Measurements from ENCODE around the gene INIP.
"Not testable (repeated sequence)": the region's sequence is repeated elsewhere in the genome, so short reads cannot be mapped to it uniquely, and the experiment has no call there.

INIP gene

DNA sequence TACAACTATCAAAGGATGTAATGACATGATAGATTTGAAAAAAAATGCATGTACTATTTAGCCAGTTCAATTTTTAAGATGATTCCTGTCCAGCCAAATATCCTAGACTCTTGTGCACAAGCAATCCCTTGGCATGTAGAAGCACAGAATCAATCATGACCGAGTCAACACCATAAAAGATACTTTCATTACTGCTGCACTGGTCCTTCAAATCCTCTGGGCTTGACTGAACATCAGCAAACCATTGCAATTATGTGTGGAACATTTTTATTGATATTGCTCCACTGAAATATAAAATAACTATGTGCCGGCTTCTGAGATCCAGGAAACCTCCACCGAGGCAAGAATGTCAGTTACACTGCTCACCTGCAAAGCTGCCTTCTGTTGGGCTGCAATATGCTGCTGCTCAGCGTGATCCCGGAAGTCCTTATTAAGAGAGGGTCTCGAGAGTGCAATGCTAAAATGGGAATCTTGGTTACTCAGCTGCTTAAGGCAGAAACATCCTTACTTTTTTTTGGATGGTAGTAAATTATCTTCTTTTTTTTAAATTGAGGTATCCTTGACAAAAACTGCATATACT lies 28.7 kb downstream of the INIP start:
- no peaks in the 10 kb centered on the region for H3K27me3 ChIP-seq (ENCODE audit: control insufficient read depth in 1 of 2, insufficient read depth in 2 of 2, low read length in 2 of 2)
- H3K9ac ChIP-seq (ENCODE audit: low read depth in 1 of 2, low read length in 2 of 2): no peak overlapping the region
- no peak overlapping the region for H3K27ac ChIP-seq (ENCODE audit: low read depth, low read length)
- H3K4me3 ChIP-seq (ENCODE audit: low read depth in 1 of 2, low read length in 2 of 2): no peak overlapping the region
- H3K4me1 ChIP-seq (ENCODE audit: control insufficient read depth in 1 of 2, insufficient read depth in 2 of 2, low read length in 2 of 2): no peaks in the 10 kb centered on the region
- peaks cover 21 to 68% of the 10 kb centered on the region in 2 donors for H3K36me3 ChIP-seq (ENCODE audit: control insufficient read depth in 1 of 2, insufficient read depth in 2 of 2, low read length in 2 of 2)
- H3K9me3 ChIP-seq (ENCODE audit: control insufficient read depth in 1 of 2, low read length in 2 of 2): no peaks in the 10 kb centered on the region

DNA sequence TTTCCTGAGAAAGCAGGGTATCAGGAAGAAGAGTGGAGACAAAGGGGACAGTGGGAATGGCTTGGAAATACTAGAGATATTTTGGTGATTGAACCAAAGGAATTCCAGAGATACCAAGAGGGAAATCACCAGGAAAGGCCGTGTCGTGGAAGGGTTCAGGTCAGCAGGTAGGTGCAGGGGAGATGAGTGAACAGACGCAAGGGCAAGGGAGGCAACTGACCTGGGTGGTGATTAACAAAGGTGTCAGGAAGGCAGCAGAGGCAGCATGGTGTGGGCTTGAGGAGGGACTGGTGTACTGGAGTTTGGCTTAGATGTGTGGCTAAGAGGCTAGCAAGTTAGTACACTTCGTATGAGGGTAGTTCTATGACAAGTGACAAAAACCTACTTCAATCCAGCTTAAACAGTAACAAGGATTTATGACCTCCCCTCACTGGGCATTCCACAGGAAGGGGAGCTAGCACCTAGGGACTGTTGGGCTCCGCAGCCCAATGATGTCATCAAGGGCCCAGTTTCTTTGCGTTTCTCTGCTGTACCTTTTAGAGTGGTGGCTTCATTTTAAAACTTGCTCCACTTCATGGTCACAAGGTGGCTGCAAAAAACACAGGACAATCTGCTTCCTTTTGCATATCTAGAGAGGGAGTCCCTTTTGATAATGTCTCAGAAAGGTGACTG lies 37.0 kb downstream of the INIP start:
- Histone ChIP-seq H3K9me3 (ENCODE audit: control insufficient read depth in 1 of 2, low read length in 2 of 2) (peaks cover 8 to 18% of the 10 kb centered on the region in 2 donors), H3K9ac (ENCODE audit: low read depth in 1 of 2, low read length in 2 of 2) (no peak overlapping the region), H3K36me3 (ENCODE audit: control insufficient read depth in 1 of 2, insufficient read depth in 2 of 2, low read length in 2 of 2) (peaks cover 0 to 7% of the 10 kb centered on the region in 2 donors), H3K4me3 (ENCODE audit: low read depth in 1 of 2, low read length in 2 of 2) (no peak overlapping the region), H3K27ac (ENCODE audit: low read depth, low read length) (no peak overlapping the region), H3K27me3 (ENCODE audit: control insufficient read depth in 1 of 2, insufficient read depth in 2 of 2, low read length in 2 of 2) (no peaks in the 10 kb centered on the region), H3K4me1 (ENCODE audit: control insufficient read depth in 1 of 2, insufficient read depth in 2 of 2, low read length in 2 of 2) (no peaks in the 10 kb centered on the region)

DNA sequence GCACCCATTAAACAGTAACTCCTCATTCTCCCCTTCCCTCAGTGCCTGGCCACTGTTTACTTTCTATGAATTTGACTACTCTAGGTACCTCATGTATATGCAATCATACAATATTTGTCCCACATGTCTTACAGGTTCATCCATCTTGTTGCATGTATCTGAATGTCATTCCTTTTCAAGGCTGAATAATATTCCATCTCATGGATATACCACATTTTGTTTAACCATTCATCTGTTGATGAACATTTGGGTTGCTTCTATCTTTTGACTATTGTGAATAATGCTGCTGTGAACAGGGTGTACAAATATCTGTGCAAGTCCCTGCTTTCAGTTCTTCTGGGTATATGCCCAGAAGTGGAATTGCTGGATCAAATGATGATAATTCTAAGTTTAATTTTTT lies 40.9 kb downstream of the INIP start:
- H3K9me3 ChIP-seq (ENCODE audit: control insufficient read depth in 1 of 2, low read length in 2 of 2): peaks cover 8 to 18% of the 10 kb centered on the region in 2 donors
- no peaks in the 10 kb centered on the region for H3K27me3 ChIP-seq (ENCODE audit: control insufficient read depth in 1 of 2, insufficient read depth in 2 of 2, low read length in 2 of 2)
- no peak overlapping the region for H3K27ac ChIP-seq (ENCODE audit: low read depth, low read length)
- H3K4me1 ChIP-seq (ENCODE audit: control insufficient read depth in 1 of 2, insufficient read depth in 2 of 2, low read length in 2 of 2): no peaks in the 10 kb centered on the region
- H3K36me3 ChIP-seq (ENCODE audit: control insufficient read depth in 1 of 2, insufficient read depth in 2 of 2, low read length in 2 of 2): no peaks in the 10 kb centered on the region
- H3K9ac ChIP-seq (ENCODE audit: low read depth in 1 of 2, low read length in 2 of 2): no peak overlapping the region
- H3K4me3 ChIP-seq (ENCODE audit: low read depth in 1 of 2, low read length in 2 of 2): no peak overlapping the region

GRCh38 chr9:112673221-112673620 lies 44.7 kb downstream of the INIP start:
- H3K27ac ChIP-seq (ENCODE audit: low read depth, low read length); H3K9ac ChIP-seq (ENCODE audit: low read depth in 1 of 2, low read length in 2 of 2); H3K36me3 ChIP-seq (ENCODE audit: control insufficient read depth in 1 of 2, insufficient read depth in 2 of 2, low read length in 2 of 2); H3K4me3 ChIP-seq (ENCODE audit: low read depth in 1 of 2, low read length in 2 of 2); H3K4me1 ChIP-seq (ENCODE audit: control insufficient read depth in 1 of 2, insufficient read depth in 2 of 2, low read length in 2 of 2); H3K27me3 ChIP-seq (ENCODE audit: control insufficient read depth in 1 of 2, insufficient read depth in 2 of 2, low read length in 2 of 2): not testable (repeated sequence)
- peaks cover 5 to 12% of the 10 kb centered on the region in 2 donors for H3K9me3 ChIP-seq (ENCODE audit: control insufficient read depth in 1 of 2, low read length in 2 of 2)

GRCh38 chr9:112670991-112671625 lies 46.8 kb downstream of the INIP start:
- Histone ChIP-seq H3K27ac (ENCODE audit: low read depth, low read length) (no peak overlapping the region), H3K4me1 (ENCODE audit: control insufficient read depth in 1 of 2, insufficient read depth in 2 of 2, low read length in 2 of 2) (no peaks in the 10 kb centered on the region), H3K9ac (ENCODE audit: low read depth in 1 of 2, low read length in 2 of 2) (no peak overlapping the region), H3K4me3 (ENCODE audit: low read depth in 1 of 2, low read length in 2 of 2) (no peak overlapping the region), H3K27me3 (ENCODE audit: control insufficient read depth in 1 of 2, insufficient read depth in 2 of 2, low read length in 2 of 2) (no peaks in the 10 kb centered on the region), H3K36me3 (ENCODE audit: control insufficient read depth in 1 of 2, insufficient read depth in 2 of 2, low read length in 2 of 2) (no peaks in the 10 kb centered on the region), H3K9me3 (ENCODE audit: control insufficient read depth in 1 of 2, low read length in 2 of 2) (no peaks in the 10 kb centered on the region)

DNA sequence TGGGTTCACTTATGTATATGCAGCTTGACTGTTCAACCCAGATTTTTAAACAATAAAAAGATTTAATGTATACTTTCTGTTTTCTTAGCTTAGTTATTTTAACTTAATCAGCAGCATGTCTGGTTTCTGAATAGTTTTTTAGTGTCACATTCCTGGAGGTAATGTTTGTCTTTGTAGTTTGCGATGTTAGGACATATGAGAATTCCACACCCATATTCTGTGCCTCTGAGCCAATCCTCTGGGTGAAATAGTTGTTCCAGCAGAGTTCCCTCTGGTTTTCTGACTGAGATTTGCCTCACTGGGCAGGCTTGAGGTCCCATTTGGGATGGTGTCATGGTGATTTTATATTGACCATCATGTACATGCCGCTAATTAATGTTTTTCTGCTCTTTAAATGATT lies 48.6 kb downstream of the INIP start:
- Histone ChIP-seq H3K4me3 (ENCODE audit: low read depth in 1 of 2, low read length in 2 of 2) (no peak overlapping the region), H3K36me3 (ENCODE audit: control insufficient read depth in 1 of 2, insufficient read depth in 2 of 2, low read length in 2 of 2) (no peaks in the 10 kb centered on the region), H3K9ac (ENCODE audit: low read depth in 1 of 2, low read length in 2 of 2) (no peak overlapping the region), H3K9me3 (ENCODE audit: control insufficient read depth in 1 of 2, low read length in 2 of 2) (no peaks in the 10 kb centered on the region), H3K27me3 (ENCODE audit: control insufficient read depth in 1 of 2, insufficient read depth in 2 of 2, low read length in 2 of 2) (no peaks in the 10 kb centered on the region), H3K4me1 (ENCODE audit: control insufficient read depth in 1 of 2, insufficient read depth in 2 of 2, low read length in 2 of 2) (no peaks in the 10 kb centered on the region), H3K27ac (ENCODE audit: low read depth, low read length) (no peak overlapping the region)

GRCh38 chr9:112665347-112665746 lies 52.6 kb downstream of the INIP start:
- H3K27ac ChIP-seq (ENCODE audit: low read depth, low read length): no peak overlapping the region
- H3K36me3 ChIP-seq (ENCODE audit: control insufficient read depth in 1 of 2, insufficient read depth in 2 of 2, low read length in 2 of 2): peaks cover 0 to 3% of the 10 kb centered on the region in 2 donors
- H3K27me3 ChIP-seq (ENCODE audit: control insufficient read depth in 1 of 2, insufficient read depth in 2 of 2, low read length in 2 of 2): no peaks in the 10 kb centered on the region
- no peaks in the 10 kb centered on the region for H3K9me3 ChIP-seq (ENCODE audit: control insufficient read depth in 1 of 2, low read length in 2 of 2)
- H3K4me3 ChIP-seq (ENCODE audit: low read depth in 1 of 2, low read length in 2 of 2): no peak overlapping the region
- H3K4me1 ChIP-seq (ENCODE audit: control insufficient read depth in 1 of 2, insufficient read depth in 2 of 2, low read length in 2 of 2): no peaks in the 10 kb centered on the region
- no peak overlapping the region for H3K9ac ChIP-seq (ENCODE audit: low read depth in 1 of 2, low read length in 2 of 2)

- Histone ChIP-seq H3K4me3 (ENCODE audit: low read depth in 1 of 2, low read length in 2 of 2) (no peak overlapping the region), H3K27ac (ENCODE audit: low read depth, low read length) (no peak overlapping the region), H3K9me3 (ENCODE audit: control insufficient read depth in 1 of 2, low read length in 2 of 2) (no peaks in the 10 kb centered on the region), H3K9ac (ENCODE audit: low read depth in 1 of 2, low read length in 2 of 2) (no peak overlapping the region), H3K4me1 (ENCODE audit: control insufficient read depth in 1 of 2, insufficient read depth in 2 of 2, low read length in 2 of 2) (no peaks in the 10 kb centered on the region), H3K36me3 (ENCODE audit: control insufficient read depth in 1 of 2, insufficient read depth in 2 of 2, low read length in 2 of 2) (peaks cover 0 to 7% of the 10 kb centered on the region in 2 donors), H3K27me3 (ENCODE audit: control insufficient read depth in 1 of 2, insufficient read depth in 2 of 2, low read length in 2 of 2) (no peaks in the 10 kb centered on the region)
Observed at GRCh38 chr9:112664531-112664930, 53.4 kb downstream of the INIP start.

- Histone ChIP-seq H3K36me3 (ENCODE audit: control insufficient read depth in 1 of 2, insufficient read depth in 2 of 2, low read length in 2 of 2) (peaks cover 0 to 12% of the 10 kb centered on the region in 2 donors), H3K27ac (ENCODE audit: low read depth, low read length) (no peak overlapping the region), H3K4me1 (ENCODE audit: control insufficient read depth in 1 of 2, insufficient read depth in 2 of 2, low read length in 2 of 2) (no peaks in the 10 kb centered on the region), H3K9ac (ENCODE audit: low read depth in 1 of 2, low read length in 2 of 2) (no peak overlapping the region), H3K9me3 (ENCODE audit: control insufficient read depth in 1 of 2, low read length in 2 of 2) (no peaks in the 10 kb centered on the region), H3K4me3 (ENCODE audit: low read depth in 1 of 2, low read length in 2 of 2) (no peak overlapping the region), H3K27me3 (ENCODE audit: control insufficient read depth in 1 of 2, insufficient read depth in 2 of 2, low read length in 2 of 2) (no peaks in the 10 kb centered on the region)
Observed at GRCh38 chr9:112663681-112664080, 54.2 kb downstream of the INIP start.

DNA sequence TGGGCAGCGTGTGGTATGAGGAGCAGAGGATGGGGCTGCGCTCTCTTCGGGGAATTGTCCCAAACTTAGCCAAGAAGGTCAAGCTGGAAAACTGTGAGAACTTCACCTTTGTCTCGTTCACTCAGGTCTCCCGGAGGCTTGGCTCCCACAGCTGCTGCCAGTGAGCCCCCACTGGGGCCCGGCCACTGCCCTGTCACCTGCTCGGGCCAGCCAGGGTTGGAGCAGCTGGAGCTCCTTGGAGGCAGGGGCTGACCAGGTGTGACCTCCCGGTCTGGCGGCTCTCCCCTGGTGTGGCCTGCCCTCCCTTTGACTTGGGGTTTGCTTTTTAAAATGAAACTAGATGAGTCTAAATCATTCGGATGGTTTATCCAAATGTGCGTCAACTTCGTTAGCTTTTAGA lies 58.0 kb downstream of the INIP start:
- no peak overlapping the region for H3K27ac ChIP-seq (ENCODE audit: low read depth, low read length)
- H3K27me3 ChIP-seq (ENCODE audit: control insufficient read depth in 1 of 2, insufficient read depth in 2 of 2, low read length in 2 of 2): no peaks in the 10 kb centered on the region
- no peak overlapping the region for H3K9ac ChIP-seq (ENCODE audit: low read depth in 1 of 2, low read length in 2 of 2)
- no peak overlapping the region for H3K4me3 ChIP-seq (ENCODE audit: low read depth in 1 of 2, low read length in 2 of 2)
- no peaks in the 10 kb centered on the region for H3K9me3 ChIP-seq (ENCODE audit: control insufficient read depth in 1 of 2, low read length in 2 of 2)
- H3K4me1 ChIP-seq (ENCODE audit: control insufficient read depth in 1 of 2, insufficient read depth in 2 of 2, low read length in 2 of 2): no peaks in the 10 kb centered on the region
- H3K36me3 ChIP-seq (ENCODE audit: control insufficient read depth in 1 of 2, insufficient read depth in 2 of 2, low read length in 2 of 2): peaks cover 0 to 12% of the 10 kb centered on the region in 2 donors

Measured in duodenal mucosa (tissue), 2 donors.